A172 (cell line): ENCODE measurements around the gene BUB1B. TPM values are rescaled to one million over a fixed set of nuclear protein-coding genes. Genes with fewer than 3 reads are reported as not detected.

Source experiments
- DNase-seq: peaks from one replicate; pipeline ENCODE4 v3.0.0-alpha.2; 2015; ENCODE audit warnings: low spot score
- total RNA-seq: library from RNA; depleted of rRNA; stranded (reverse); fragments of >200 nt; shearing (Covaris generic); gene quantifications from 2 replicates; pipeline ENCODE4 v1.2.3, GENCODE V29; 2014

BUB1B gene
- total RNA-seq, 1 experiment from 2014 or later, result 82.1 TPM

DNA sequence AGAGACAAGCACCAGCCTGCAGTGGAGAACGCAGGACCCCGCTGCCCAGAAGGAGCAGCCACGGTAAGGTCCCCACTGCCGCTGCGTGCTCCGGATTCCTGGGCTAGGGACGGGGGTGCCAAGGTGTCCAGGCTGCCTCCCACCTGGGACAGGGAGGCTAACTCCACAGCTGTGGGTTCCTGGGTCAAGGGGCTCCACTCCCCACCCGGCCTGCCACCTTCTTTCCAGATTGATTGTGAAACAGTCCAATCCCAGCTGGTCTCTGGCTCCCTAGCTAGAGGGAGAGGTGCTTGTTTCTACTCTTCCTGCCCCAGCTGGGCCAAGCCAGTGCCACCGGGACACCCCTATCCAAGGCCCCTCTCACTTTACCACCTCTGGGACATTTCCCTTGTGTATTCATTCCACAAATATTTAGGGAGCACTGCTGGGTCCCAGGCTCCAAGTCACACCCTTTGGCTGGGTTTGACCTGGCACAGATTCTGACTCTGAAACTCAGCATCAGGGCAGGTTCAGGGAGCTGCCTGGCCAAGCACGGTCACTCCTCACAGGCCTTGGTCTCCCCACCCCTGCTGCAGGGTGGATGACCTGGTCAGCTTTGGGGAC is 79.9 kb downstream of the BUB1B start:
- DNase-seq, result no peak

DNA sequence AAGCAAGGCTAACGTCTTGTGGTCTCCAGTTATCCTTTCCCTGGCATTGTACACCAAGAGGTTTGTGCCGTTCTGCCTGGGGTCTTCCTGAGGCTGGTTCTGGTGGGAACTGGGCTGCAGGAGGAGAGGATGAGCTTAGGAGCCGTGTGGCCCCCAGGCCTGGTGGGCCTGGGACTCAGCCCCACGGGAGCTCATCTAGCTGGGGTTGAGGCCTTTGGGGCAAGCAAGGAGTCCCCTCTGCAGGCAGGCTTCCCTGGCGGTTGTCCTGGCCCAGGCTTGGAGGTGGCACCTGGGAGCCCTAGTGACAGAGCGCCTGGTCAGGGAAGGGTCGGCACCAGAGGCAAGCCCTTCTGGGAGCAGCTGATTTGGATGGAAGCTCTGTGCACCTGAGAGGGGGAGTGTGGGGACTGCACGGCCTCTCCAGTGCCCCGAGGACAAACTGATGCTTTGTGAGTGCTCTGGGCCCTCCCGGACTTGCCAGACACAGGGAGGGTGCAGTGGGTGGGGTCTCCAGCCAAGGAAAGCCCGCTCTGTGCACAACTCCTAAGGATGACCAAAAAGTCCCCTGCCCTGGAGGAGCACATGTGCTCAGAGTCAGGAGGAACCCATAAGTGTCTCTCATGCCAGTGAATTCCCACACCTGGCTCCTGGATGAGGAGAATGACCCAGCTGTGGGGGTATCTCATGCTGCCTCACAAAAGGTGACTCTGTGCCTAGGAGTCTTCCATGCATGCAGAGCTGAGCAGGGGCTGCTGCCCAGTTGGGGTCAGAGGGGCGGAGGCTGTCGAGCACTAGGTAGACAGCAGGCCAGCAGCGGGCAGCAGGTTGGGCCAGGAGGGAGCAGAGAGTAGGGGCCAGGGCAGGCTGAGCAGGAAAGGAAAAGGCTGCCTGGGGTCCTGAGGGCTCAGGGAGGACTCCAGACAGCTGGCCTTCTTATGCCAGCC is 80.7 kb downstream of the BUB1B start:
- DNase-seq, result no peak

DNA sequence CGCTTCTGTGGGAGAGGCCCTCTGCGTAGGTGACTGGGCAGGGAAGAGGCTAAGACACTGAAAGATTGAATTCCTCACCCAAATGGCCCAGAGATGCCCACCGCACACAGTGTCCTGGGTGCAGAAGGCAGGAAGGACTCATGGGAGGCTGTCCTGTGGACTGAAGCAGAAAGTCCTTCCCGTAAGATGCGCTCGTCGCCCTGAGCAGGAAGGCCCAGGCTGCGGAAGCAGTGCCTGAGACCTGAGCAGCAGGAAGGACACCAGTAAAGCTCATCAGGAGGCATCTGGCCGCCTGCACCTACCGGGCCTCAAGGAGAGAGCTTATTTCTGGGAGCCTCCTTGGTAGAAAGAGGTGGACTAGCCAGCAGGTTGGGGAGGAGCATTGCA is 81.3 kb downstream of the BUB1B start:
- no peak for DNase-seq

DNA sequence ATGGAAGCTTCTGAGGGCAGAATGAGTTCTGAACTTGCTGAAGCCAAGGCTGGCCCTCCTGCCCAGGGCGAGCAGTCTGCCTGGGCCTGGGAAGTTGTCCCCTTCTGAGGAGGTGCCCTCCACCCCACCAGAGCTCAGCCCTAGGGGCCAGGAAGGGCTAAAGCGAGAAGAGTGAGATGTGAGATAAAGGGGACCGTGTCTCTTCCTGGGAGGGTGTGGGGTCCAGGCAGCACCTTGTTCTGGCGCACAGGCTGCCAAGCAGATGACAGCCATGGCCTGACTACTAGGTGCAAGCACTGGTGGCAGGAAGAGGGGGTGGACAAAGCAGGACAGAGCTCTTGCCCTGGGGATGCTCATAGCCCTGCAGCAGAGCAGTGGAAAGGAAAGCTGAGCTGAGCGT is 81.7 kb downstream of the BUB1B start:
- DNase-seq, result no peak

DNA sequence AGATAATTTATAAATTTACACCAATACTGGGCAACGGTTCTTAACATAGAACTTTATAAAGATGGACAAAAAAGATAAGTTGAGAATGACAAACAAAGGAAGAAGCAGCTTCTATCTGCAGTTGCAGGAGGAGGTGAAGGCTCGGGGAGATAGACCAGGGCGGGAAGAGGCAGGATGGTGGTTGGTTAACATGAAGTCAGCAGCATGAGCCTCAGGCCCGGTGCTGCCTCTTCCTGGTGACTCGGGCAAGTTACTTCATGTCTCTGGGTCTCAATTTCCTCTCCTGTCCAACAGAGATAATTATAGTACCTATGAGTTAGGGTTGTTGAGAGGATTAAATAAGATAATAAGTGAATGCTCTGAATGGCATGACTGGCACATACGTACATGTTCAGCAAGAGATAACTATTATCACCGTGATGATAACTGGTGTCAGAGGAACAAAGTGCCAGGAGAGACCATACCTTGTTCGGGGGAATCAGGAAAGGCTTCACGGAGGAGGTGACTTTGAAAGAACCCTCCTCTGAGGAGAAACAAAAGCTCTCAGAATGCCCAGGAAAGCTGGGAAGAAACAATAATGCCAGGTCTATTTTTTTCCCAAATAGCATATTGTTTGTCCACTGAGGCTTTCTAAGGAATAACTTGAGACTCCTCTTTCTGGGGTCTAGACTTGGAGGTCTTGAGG is 82.4 kb downstream of the BUB1B start:
- DNase-seq, result no peak

DNA sequence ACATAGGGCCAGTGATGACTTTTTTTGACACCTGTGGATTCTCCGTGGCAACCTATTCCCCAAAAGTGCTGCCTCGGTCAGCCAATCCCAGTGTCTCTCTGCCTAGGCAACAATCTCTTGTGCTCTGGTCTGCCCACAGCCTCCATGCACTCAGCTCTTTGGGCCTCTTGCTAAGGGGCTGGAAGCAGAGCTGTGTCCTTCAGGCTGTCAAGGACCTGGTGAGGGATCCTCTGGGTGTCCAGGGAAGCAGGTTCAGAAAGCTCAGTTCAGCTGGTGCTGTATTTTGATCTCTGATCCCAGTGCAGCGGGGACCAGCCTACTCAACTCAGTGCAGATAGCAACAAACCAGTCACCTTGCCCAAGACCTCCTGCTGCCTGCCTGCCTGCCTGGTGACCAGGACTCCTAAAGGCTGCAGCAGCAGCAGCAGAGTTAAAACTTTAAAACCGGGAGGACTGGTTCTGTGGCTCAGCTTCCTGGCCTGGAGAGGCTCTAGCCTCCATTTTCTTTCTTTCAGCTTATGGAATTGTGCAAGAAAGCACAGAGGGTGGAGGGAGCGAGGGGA is 84.2 kb downstream of the BUB1B start:
- DNase-seq, result no peak

DNA sequence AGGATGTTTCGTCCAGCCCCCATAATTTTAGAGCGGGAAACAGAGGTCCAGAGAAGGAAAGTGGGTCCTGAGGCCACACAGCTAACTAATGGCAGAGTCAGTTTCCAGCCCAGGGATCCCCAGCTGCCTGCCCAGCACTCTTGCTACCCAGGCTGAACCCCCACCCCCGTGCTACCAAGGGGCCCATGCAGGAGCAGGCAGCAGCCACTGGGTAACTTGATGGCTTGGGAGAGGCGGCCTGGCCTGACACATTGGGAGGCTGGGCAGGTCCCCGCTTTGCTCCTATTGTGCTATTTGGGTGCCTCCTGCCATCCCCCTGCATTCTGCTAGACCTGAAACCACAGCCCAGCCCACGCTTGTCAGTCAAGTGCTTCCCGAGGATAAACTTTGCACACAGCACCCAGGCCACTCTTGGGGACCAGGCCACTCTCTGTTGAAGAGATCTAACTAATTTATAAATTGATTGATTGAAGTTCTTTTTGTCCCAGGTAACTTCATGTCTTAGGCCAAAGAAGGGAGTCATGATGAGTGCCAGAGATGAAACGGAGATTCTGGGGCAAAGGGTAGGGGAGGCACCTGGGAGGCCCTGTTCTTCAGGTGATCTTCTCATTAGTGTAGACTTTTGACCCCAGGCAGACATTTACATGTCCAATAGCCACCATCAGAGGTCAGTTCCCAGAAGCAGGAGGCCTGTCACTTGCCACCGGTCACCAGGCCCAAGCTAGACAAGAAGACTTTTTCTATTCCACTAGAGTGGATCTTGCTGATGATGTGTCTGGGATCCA is 85.0 kb downstream of the BUB1B start:
- no peak for DNase-seq

DNA sequence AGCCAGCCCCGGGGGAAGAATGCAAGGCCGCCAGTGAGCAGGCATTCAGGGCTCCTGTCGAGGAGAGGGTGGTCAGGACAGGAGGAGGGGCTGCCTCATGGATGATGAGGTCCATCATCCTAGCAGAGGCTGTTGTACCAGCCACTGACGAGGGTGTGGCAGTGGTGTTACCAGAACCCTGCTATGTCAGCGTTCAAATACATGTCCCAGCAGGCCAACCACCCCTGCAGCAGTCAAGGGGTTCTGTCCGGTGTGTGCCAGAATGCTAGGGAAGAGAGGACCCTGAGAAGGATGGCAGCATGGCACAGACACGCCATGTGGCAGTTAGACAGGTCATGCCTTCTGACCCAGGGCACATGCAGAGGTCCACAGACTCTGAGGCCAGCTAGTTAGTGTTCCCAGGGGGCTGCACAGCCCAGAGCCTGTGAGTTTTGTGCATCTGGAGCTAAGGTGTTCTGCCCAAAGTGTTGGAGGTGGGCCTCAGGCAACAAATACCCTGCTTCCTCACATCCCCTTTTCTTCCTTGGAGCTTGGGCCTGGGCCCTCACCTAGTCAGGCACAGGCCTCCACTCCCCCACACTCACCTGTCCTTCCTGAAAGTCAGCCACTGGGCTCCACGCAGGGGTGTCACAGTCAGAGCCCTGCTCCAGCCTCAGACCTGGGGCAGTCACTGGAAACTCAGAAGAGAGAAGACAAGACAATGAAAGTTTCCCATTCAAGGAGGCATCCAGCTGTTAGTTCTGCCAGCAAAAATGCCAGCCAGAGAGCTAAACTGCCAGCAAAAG is 85.8 kb downstream of the BUB1B start:
- DNase-seq, result no peak

DNA sequence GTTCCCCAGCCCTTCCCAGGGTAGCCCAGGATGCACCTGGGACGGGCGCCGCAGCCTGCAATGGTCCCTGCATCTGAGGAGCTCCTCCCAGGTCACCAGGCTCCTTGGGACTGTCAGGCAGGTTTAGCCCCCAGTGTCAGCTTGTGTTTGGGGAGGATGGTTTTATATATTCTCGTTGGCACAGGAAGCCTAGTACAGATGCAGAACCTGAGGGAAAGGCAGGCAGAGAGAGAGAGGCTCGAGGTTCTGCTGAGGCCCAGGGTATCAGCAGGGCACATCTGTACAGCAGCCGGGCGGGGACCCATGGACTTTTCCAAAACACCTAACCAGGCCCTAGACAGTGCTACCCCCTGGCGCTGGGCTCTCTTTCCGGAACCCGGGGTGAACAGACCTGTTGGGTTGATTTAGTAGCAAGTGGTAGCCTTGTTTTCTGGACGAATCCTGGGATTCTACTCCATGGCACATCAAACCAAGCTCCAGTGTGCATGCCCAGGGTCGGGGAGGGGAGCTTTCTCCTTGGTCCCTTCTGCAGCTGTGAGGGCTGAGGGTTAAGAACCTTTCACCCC is 86.6 kb downstream of the BUB1B start:
- DNase-seq, result no peak

DNA sequence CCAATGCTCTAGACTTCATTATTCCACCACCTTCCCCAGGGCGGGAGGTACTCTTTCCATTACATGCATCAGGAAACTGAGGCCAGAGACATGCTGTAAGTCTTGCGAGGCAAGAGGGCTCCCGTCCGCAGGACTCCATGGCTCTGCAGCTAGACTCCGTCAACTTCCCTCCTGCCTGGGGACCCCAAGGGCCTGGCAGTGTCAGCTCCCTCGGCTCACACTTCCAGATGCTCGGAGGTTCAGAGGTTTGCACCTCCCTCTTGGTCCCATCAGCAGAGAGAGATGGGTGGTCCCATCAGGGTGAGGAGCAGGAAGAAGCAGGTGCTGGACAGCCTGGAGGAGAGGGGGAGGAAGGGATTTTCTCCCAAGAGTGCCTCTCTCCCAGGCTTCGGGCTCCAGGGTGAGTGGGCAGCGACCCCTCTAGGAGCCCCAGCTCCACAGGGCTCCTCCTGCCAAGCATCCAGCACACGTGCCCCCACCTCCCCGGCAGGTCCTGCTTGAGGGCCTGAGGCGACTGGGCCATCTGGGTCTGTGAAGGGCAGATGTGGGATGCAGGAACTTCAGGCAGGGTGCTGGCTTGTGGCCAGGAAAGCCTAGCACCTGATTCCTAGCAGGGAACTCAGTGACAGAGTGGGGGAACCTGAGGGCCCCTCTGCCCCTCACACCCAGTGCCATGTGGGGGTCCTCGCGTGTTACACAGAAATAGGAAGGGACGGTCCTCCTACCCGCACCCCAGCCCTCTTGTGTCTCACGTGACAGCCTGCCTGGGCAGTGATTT is 87.3 kb downstream of the BUB1B start:
- DNase-seq, result no peak

DNA sequence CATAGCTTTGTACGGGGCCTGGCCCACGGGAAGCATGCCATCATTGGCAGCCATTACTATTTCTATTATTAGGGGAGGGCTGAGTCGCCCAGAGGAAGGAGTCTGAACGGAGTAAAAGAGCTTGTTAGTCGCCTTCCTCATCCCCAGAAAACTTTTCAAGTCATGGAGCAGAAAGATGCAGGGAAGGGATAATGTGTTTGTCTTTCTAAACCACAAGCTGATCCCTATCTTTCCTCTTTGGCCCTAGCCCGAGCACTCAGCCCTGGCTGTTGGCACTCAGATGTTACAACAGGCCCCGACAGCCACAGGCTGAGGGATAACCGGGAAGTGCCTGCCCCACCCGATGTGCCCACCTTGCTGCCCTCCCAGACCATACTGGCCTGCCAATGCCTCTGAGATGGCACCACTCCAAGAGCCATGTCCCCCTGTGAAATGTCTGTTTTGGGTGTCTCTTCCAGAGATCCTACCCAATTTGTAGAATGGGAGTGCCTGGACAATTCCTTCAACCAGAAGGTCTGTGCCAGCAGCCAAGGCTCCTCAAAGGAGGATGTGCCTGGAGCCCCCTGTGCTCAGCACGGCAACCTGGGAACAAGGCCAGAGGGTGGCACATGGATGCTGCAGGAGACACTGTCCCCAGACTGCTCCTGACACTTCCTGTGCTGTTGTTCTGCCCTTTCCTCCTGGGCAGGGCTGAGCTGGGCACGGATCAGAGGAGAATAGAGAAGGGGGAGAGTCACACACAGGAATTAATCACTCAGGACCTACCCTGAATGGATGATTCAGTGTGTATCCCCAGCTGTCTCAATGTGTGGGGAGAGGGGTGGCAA is 88.8 kb downstream of the BUB1B start:
- DNase-seq, result peak; percentile 68

DNA sequence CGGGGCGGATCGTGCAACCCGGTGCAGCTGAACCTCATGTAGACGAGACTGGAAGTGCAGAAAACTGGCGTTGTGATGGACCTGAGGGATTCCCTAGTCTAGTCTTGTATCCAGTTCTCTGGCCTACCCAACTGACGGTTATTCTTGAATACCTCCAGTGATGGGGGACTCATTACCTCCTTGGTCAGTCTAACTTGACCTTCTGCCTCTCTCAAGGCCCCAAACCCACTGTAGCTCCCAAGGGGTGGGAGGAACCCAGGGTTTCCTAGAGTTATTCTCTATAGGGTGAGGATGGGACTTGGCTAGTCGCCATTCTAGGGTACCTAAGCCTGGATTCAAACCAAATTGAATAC is 89.4 kb downstream of the BUB1B start:
- DNase-seq, result no peak

DNA sequence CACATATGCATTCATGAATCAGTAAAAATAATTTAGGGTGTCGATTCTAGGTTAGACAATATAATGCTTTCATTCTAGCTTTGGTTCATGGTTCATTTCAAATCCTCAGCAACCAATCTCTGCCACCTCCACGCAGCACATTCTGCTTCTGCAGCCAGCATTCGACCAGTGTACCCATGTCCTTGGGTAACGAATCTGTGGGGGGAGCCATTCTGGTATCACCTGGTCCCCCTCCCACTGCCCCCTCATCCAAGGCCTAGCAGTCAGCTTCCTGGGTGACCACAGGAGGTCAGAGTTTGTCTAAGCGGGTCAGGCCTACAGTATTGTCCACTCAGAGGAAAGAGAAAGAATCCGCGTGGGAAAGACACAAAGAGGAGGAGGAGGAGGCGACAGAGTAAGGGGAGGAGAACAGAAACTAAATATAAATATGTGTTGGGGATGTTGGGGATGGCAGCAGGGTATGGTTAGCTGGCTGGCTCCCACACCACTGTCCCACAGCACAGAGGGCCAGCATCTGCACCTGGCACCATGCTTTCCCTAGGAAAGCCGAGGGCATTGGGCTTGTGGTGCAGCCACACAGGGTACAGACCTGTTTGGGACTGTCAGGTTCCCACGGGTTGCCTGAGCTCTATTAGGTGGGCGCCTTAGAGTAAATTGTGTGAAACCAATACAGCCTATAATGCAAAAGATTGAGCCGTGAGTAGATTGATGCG is 90.1 kb downstream of the BUB1B start:
- no peak for DNase-seq

DNA sequence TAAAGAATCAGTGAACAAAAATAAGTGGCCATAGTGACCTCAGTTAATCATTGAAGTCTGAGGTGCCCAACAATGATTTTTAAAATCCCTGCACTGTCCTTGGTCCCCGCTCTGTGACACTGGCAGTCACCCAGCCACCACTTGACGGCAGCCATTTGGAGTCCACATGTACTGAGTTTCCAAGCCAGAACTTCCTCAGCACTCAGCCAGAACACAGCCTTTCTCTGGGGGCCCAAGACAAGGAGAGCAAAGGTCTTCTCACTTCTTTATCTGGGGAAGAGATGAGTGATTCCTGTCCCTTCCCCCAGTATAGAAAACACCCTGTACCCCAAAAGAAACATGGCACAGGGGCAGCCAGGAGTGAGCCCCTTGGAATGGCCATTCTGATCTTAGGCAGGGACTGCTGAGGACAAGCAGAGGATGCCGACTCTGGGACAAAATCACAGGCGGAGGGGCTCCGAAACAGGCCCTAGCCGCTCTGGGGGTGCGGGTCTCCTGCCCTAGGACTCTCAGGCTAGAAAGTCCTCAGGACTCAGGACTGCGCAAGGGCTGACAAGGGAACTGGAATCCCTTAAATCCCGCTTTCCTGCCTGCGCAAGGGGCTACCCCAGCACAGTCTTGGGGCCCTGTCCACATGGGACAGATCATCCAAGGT is 90.7 kb downstream of the BUB1B start:
- no peak for DNase-seq

DNA sequence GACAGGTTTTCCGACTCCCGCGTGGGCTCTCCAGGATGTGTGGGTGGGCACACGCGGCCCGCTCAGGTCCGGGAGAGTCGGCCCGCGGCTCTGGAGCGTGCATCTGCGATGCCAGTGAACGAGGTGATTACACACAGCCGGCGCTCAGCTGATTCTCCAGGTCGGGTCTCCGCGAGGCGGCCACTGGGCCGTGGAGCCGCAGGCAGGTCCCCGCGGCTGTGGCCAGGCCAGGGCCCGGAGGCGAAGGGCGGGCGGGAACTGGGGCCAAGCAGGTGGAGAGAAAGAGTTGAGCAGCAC is 91.2 kb downstream of the BUB1B start:
- DNase-seq, result no peak

DNA sequence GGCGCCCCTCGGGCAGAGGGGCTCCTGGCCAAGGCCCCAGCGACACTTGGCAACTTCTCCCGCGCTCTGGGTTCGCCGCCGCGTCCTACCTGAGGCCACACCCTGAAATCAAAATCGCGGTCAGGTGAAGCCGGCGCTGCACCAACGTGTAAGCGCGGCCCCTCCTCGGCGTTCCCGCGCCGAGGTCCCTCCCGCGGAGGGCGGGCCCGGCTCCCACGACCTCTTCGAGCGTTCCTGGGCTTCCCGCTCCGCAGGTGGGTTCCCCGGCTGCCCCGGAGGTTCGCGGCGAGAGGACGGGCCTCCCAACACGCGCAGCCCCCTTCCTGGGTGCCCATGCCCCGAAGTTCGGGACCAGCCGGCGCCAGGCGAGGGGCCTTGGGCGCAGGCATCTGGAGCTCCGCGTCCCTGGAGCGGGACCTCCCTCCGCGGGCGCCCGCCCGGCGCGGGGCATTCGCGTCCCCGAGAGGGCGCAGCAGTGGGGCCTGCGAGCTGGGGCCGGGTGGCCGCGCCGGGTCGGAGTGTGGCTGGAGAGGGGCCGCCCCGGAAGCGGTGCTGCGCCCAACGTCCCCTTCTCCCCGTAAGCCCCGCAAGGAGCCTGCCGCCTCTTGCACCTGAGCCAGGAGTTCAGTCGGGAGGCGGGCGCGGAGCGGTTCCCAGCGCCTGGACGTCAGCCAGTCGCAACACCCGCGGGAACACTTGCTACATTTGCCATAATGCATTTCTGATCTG is 91.7 kb downstream of the BUB1B start:
- DNase-seq, result no peak

DNA sequence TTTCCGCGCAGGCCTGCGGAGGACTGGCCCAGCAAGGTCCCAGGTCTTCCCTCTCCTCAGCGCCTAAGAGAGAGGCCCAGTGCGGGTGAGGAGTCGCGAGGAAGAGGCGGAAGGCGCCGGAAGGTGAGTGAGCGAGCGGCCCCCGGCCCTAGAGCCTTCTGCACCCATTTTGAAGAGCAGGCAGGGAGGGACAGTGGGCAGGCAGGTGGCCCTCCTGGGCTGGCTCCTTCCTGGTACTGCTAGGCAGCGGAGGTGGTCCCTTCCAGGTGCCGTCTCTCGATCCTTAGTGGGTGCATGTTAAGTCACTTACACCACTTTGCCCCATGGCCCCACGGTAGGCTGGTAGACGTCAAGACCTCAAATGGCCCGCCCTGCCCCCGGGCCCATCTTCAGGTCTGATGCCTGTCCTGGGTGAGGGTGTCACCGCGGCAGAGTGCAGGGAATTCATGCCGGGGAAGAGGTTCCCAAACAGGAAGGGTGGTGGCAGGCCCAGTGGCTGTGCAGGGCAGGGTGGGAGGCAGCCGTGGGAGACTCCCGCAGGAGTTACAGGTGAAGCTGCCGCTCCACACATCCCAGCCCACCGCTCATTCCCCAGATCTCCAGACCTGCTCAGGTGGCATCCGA is 92.4 kb downstream of the BUB1B start:
- no peak for DNase-seq
